Stomach (tissue), 4 donors: Measurements from ENCODE around the gene LHX1.

Experiments used
- CTCF ChIP-seq, 7 experiments: fragments of 450-650 bp in 4 of 7; fragments of 200-600 bp in 3 of 7; sonication (generic) in 3 of 7; IDR thresholded peaks; one replicate each; pipeline ENCODE4 v1.5.1; 2016 to 2019; ENCODE audit warnings: antibody characterized with exemption in 7 of 7, control low read depth in 2 of 7, mild to moderate bottlenecking in 1 of 7
- EP300 ChIP-seq: sonication (generic); formaldehyde crosslinking; IDR thresholded peaks from one replicate; pipeline ENCODE4 v1.6.1; 2017; ENCODE audit warnings: antibody characterized with exemption
- POLR2A ChIP-seq, 4 donors: fragments of 450-650 bp; IDR thresholded peaks; one replicate each; pipeline ENCODE4 v1.6.1; 2016; ENCODE audit warnings: antibody characterized with exemption in 4 of 4, control low read depth in 2 of 4, mild to moderate bottlenecking in 1 of 4, moderate library complexity in 1 of 4
- POLR2AphosphoS5 ChIP-seq, 3 donors: sonication (generic); formaldehyde crosslinking; IDR thresholded peaks; one replicate each; pipeline ENCODE4 v1.6.1; 2016; ENCODE audit warnings: antibody characterized with exemption in 3 of 3

- no peak for TF ChIP-seq CTCF (IDR thresholded peaks at IDR 0.05)
- TF ChIP-seq POLR2AphosphoS5 (IDR thresholded peaks at IDR 0.05), result no peak
- TF ChIP-seq POLR2A (IDR thresholded peaks at IDR 0.05), result no peak
- TF ChIP-seq EP300, result no peak
Observed at GRCh38 chr17:36942019-36942599, 4.8 kb downstream of the LHX1 start.
